Keratinocyte (primary cell): ENCODE measurements around the gene CASZ1.

Source experiments
- CTCF ChIP-seq, 3 experiments: IDR thresholded peaks in 1 of 3; conservative IDR thresholded peaks in 1 of 3; optimal IDR thresholded peaks in 1 of 3; 2 replicates in 2 of 3; 3 replicates in 1 of 3; pipeline versions ENCODE3 to v1.5.1; 2011; ENCODE audit warnings: low read length in 3 of 3, mild to moderate bottlenecking in 3 of 3, moderate library complexity in 2 of 3, control low read depth in 1 of 3, inconsistent platforms in 1 of 3; ENCODE audit not compliant: insufficient read depth in 2 of 3; ENCODE audit errors: extremely low read depth in 1 of 3
- EZH2 ChIP-seq: IDR thresholded peaks from one replicate; pipeline ENCODE4 v1.6.1; 2012; ENCODE audit warnings: inconsistent platforms, mild to moderate bottlenecking, low read length, moderate library complexity

GRCh38 chr1:10776190-10776905, 20.1 kb downstream of the CASZ1 start:
- TF ChIP-seq CTCF (optimal IDR thresholded peaks at IDR 0.05 in 1 of 3, IDR thresholded peaks at IDR 0.05 in 1 of 3, conservative IDR thresholded peaks at IDR 0.05 in 1 of 3; ENCODE audit: extremely low read depth in 1 of 3, insufficient read depth in 2 of 3, low read length in 3 of 3), result no peak
- TF ChIP-seq EZH2, result no peak
